HG03457 (cell line): ENCODE measurements around the gene LRRC70.

ENCODE experiments used
- ATAC-seq: cut with Tn5 transposase; IDR thresholded peaks from one replicate; pipeline ENCODE4 v1.9.1; 2021; ENCODE audit warnings: moderate number of reproducible peaks; ENCODE audit not compliant: unreplicated experiment

LRRC70 gene

GRCh38 chr5:62574599-62574998 is 4.0 kb upstream of the LRRC70 start:
- ATAC-seq: peak; percentile 52

- ATAC-seq: no peak
These were observed 3.6 kb upstream of the LRRC70 start for GRCh38 chr5:62575066-62575465.

- ATAC-seq: no peak
These were observed 3.1 kb upstream of the LRRC70 start for GRCh38 chr5:62575489-62575888.

- ATAC-seq: no peak
These were observed 1.9 kb upstream of the LRRC70 start for GRCh38 chr5:62576570-62577170.

- no peak for ATAC-seq
These were observed 1.1 kb upstream of the LRRC70 start for GRCh38 chr5:62577488-62577887.

- no peak for ATAC-seq
These were observed 1.1 kb downstream of the LRRC70 start for GRCh38 chr5:62579761-62580160.

GRCh38 chr5:62581836-62582597 is 3.4 kb downstream of the LRRC70 start:
- ATAC-seq: no peak

- ATAC-seq: no peak
These were observed 5.8 kb downstream of the LRRC70 start for GRCh38 chr5:62584391-62584790.

GRCh38 chr5:62585306-62585705 is 6.7 kb downstream of the LRRC70 start:
- ATAC-seq: no peak

- ATAC-seq: no peak
These were observed 7.1 kb downstream of the LRRC70 start for GRCh38 chr5:62585751-62586150.

- ATAC-seq: no peak
These were observed 9.1 kb downstream of the LRRC70 start for GRCh38 chr5:62587737-62588136.

- no peak for ATAC-seq
These were observed 10.0 kb downstream of the LRRC70 start for GRCh38 chr5:62588668-62589067.

GRCh38 chr5:62589504-62589903 is 10.9 kb downstream of the LRRC70 start:
- ATAC-seq: no peak

- no peak for ATAC-seq
These were observed 11.8 kb downstream of the LRRC70 start for GRCh38 chr5:62590387-62590786.

- ATAC-seq: no peak
These were observed 13.9 kb downstream of the LRRC70 start for GRCh38 chr5:62592558-62592957.

GRCh38 chr5:62593331-62593730 is 14.7 kb downstream of the LRRC70 start:
- no peak for ATAC-seq

GRCh38 chr5:62594364-62594984 is 15.9 kb downstream of the LRRC70 start:
- ATAC-seq: no peak

- ATAC-seq: no peak
These were observed 17.5 kb downstream of the LRRC70 start for GRCh38 chr5:62596096-62596495.

- ATAC-seq: no peak
These were observed 18.1 kb downstream of the LRRC70 start for GRCh38 chr5:62596691-62597090.

- ATAC-seq: no peak
These were observed 18.7 kb downstream of the LRRC70 start for GRCh38 chr5:62597314-62597713.

GRCh38 chr5:62600560-62601252 is 22.1 kb downstream of the LRRC70 start:
- no peak for ATAC-seq

- no peak for ATAC-seq
These were observed 25.3 kb downstream of the LRRC70 start for GRCh38 chr5:62603934-62604333.
